T-helper 2 cell (primary cell): ENCODE data around the gene BACH2.

Source experiments
- DNase-seq, 5 experiments: peaks; one replicate each; pipeline versions ENCODE4 v3.0.0 to v3.0.0-alpha.2; 2012 to 2022

The BACH2 gene

GRCh38 chr6:89886378-89887120 is 410.1 kb downstream of the BACH2 start:
- no peak for DNase-seq
